ENCODE results near the gene ATR.
"Not testable (repeated sequence)": the region's sequence is repeated elsewhere in the genome, so short reads cannot be mapped to it uniquely, and the experiment has no call there.

ATR gene

GRCh38 chr3:142566096-142566495, 12.4 kb downstream of the ATR start:
- Histone ChIP-seq H3K27me3 (ENCODE audit: insufficient read depth, low read length) (no peaks in the 10 kb centered on the region), H3K9me3 (ENCODE audit: insufficient read depth, low read depth, low read length) (no peaks in the 10 kb centered on the region), H3K9ac (ENCODE audit: low read depth, low read length) (no peak overlapping the region), H3K36me3 (ENCODE audit: insufficient read depth, low read length) (peaks cover 41% of the 10 kb centered on the region), H3K4me1 (ENCODE audit: insufficient read depth, low read length) (no peaks in the 10 kb centered on the region), H3K4me3 (ENCODE audit: low read length) (no peak overlapping the region), H3K27ac (ENCODE audit: low read depth, low read length) (no peak overlapping the region)
- WGBS = 99% methylated on average over 3 of the region's 3 CpGs

- no peak overlapping the region for H3K9ac ChIP-seq (ENCODE audit: low read depth, low read length)
- H3K4me1 ChIP-seq (ENCODE audit: insufficient read depth, low read length) = no peaks in the 10 kb centered on the region
- WGBS = 100% methylated on average over 3 of the region's 4 CpGs
- no peaks in the 10 kb centered on the region for H3K9me3 ChIP-seq (ENCODE audit: insufficient read depth, low read depth, low read length)
- peaks cover 62% of the 10 kb centered on the region for H3K36me3 ChIP-seq (ENCODE audit: insufficient read depth, low read length)
- no peaks in the 10 kb centered on the region for H3K27me3 ChIP-seq (ENCODE audit: insufficient read depth, low read length)
- no peak overlapping the region for H3K4me3 ChIP-seq (ENCODE audit: low read length)
- no peak overlapping the region for H3K27ac ChIP-seq (ENCODE audit: low read depth, low read length)
Measured at GRCh38 chr3:142563496-142563997, 15.0 kb downstream of the ATR start.

- Histone ChIP-seq H3K27me3 (ENCODE audit: insufficient read depth, low read length) (no peaks in the 10 kb centered on the region), H3K9ac (ENCODE audit: low read depth, low read length) (no peak overlapping the region), H3K4me1 (ENCODE audit: insufficient read depth, low read length) (no peaks in the 10 kb centered on the region), H3K9me3 (ENCODE audit: insufficient read depth, low read depth, low read length) (no peaks in the 10 kb centered on the region), H3K36me3 (ENCODE audit: insufficient read depth, low read length) (peaks cover 82% of the 10 kb centered on the region), H3K4me3 (ENCODE audit: low read length) (no peak overlapping the region), H3K27ac (ENCODE audit: low read depth, low read length) (no peak overlapping the region)
Measured at GRCh38 chr3:142560118-142560517, 18.4 kb downstream of the ATR start.

GRCh38 chr3:142553741-142554140, 24.8 kb downstream of the ATR start:
- Histone ChIP-seq H3K27ac (ENCODE audit: low read depth, low read length) (no peak overlapping the region), H3K4me1 (ENCODE audit: insufficient read depth, low read length) (no peaks in the 10 kb centered on the region), H3K9me3 (ENCODE audit: insufficient read depth, low read depth, low read length) (no peaks in the 10 kb centered on the region), H3K27me3 (ENCODE audit: insufficient read depth, low read length) (no peaks in the 10 kb centered on the region), H3K36me3 (ENCODE audit: insufficient read depth, low read length) (peaks cover 81% of the 10 kb centered on the region), H3K4me3 (ENCODE audit: low read length) (no peak overlapping the region), H3K9ac (ENCODE audit: low read depth, low read length) (no peak overlapping the region)
- 92% methylated on average over 1 of the region's 1 CpG for WGBS

GRCh38 chr3:142552579-142552978, 26.0 kb downstream of the ATR start:
- H3K4me1 ChIP-seq (ENCODE audit: insufficient read depth, low read length); H3K27me3 ChIP-seq (ENCODE audit: insufficient read depth, low read length); H3K27ac ChIP-seq (ENCODE audit: low read depth, low read length); H3K4me3 ChIP-seq (ENCODE audit: low read length); H3K9me3 ChIP-seq (ENCODE audit: insufficient read depth, low read depth, low read length); H3K9ac ChIP-seq (ENCODE audit: low read depth, low read length): not testable (repeated sequence)
- peaks cover 76% of the 10 kb centered on the region for H3K36me3 ChIP-seq (ENCODE audit: insufficient read depth, low read length)
- 100% methylated on average over 1 of the region's 1 CpG for WGBS

GRCh38 chr3:142549986-142550385, 28.5 kb downstream of the ATR start:
- H3K4me1 ChIP-seq (ENCODE audit: insufficient read depth, low read length) = no peaks in the 10 kb centered on the region
- H3K9me3 ChIP-seq (ENCODE audit: insufficient read depth, low read depth, low read length) = no peaks in the 10 kb centered on the region
- peaks cover 74% of the 10 kb centered on the region for H3K36me3 ChIP-seq (ENCODE audit: insufficient read depth, low read length)
- no peaks in the 10 kb centered on the region for H3K27me3 ChIP-seq (ENCODE audit: insufficient read depth, low read length)
- H3K9ac ChIP-seq (ENCODE audit: low read depth, low read length) = no peak overlapping the region
- 95% methylated on average over 7 of the region's 7 CpGs for WGBS
- no peak overlapping the region for H3K27ac ChIP-seq (ENCODE audit: low read depth, low read length)
- H3K4me3 ChIP-seq (ENCODE audit: low read length) = no peak overlapping the region

GRCh38 chr3:142543307-142543706, 35.2 kb downstream of the ATR start:
- Histone ChIP-seq H3K27ac (ENCODE audit: low read depth, low read length) (no peak overlapping the region), H3K4me1 (ENCODE audit: insufficient read depth, low read length) (no peaks in the 10 kb centered on the region), H3K9ac (ENCODE audit: low read depth, low read length) (no peak overlapping the region), H3K4me3 (ENCODE audit: low read length) (no peak overlapping the region), H3K27me3 (ENCODE audit: insufficient read depth, low read length) (no peaks in the 10 kb centered on the region), H3K9me3 (ENCODE audit: insufficient read depth, low read depth, low read length) (no peaks in the 10 kb centered on the region), H3K36me3 (ENCODE audit: insufficient read depth, low read length) (peaks cover 36% of the 10 kb centered on the region)
- 90% methylated on average over 5 of the region's 5 CpGs for WGBS

GRCh38 chr3:142542054-142542453, 36.5 kb downstream of the ATR start:
- 89% methylated on average over 2 of the region's 2 CpGs for WGBS
- no peaks in the 10 kb centered on the region for H3K27me3 ChIP-seq (ENCODE audit: insufficient read depth, low read length)
- no peak overlapping the region for H3K27ac ChIP-seq (ENCODE audit: low read depth, low read length)
- no peak overlapping the region for H3K9ac ChIP-seq (ENCODE audit: low read depth, low read length)
- no peaks in the 10 kb centered on the region for H3K9me3 ChIP-seq (ENCODE audit: insufficient read depth, low read depth, low read length)
- peaks cover 30% of the 10 kb centered on the region; the same call in 1 of the 2 replicates for H3K36me3 ChIP-seq (ENCODE audit: insufficient read depth, low read length)
- no peak overlapping the region for H3K4me3 ChIP-seq (ENCODE audit: low read length)
- H3K4me1 ChIP-seq (ENCODE audit: insufficient read depth, low read length) = no peaks in the 10 kb centered on the region

- Histone ChIP-seq H3K27me3 (ENCODE audit: insufficient read depth, low read length) (no peaks in the 10 kb centered on the region), H3K9me3 (ENCODE audit: insufficient read depth, low read depth, low read length) (no peaks in the 10 kb centered on the region), H3K36me3 (ENCODE audit: insufficient read depth, low read length) (peaks cover 62% of the 10 kb centered on the region), H3K4me1 (ENCODE audit: insufficient read depth, low read length) (no peaks in the 10 kb centered on the region), H3K27ac (ENCODE audit: low read depth, low read length) (no peak overlapping the region), H3K9ac (ENCODE audit: low read depth, low read length) (no peak overlapping the region), H3K4me3 (ENCODE audit: low read length) (no peak overlapping the region)
- WGBS = 95% methylated on average over 3 of the region's 3 CpGs
Measured at GRCh38 chr3:142536519-142536918, 42.0 kb downstream of the ATR start.

GRCh38 chr3:142534543-142534942, 44.0 kb downstream of the ATR start:
- Histone ChIP-seq H3K27me3 (ENCODE audit: insufficient read depth, low read length) (no peaks in the 10 kb centered on the region), H3K9ac (ENCODE audit: low read depth, low read length) (no peak overlapping the region), H3K27ac (ENCODE audit: low read depth, low read length) (no peak overlapping the region), H3K4me3 (ENCODE audit: low read length) (no peak overlapping the region), H3K4me1 (ENCODE audit: insufficient read depth, low read length) (no peaks in the 10 kb centered on the region), H3K36me3 (ENCODE audit: insufficient read depth, low read length) (peaks cover 57% of the 10 kb centered on the region), H3K9me3 (ENCODE audit: insufficient read depth, low read depth, low read length) (no peaks in the 10 kb centered on the region)
- 100% methylated on average over 1 of the region's 2 CpGs for WGBS

- Histone ChIP-seq H3K9ac (ENCODE audit: low read depth, low read length) (no peak overlapping the region), H3K9me3 (ENCODE audit: insufficient read depth, low read depth, low read length) (no peaks in the 10 kb centered on the region), H3K4me1 (ENCODE audit: insufficient read depth, low read length) (no peaks in the 10 kb centered on the region), H3K36me3 (ENCODE audit: insufficient read depth, low read length) (peaks cover 34% of the 10 kb centered on the region), H3K27me3 (ENCODE audit: insufficient read depth, low read length) (no peaks in the 10 kb centered on the region), H3K4me3 (ENCODE audit: low read length) (no peak overlapping the region), H3K27ac (ENCODE audit: low read depth, low read length) (no peak overlapping the region)
- WGBS = 88% methylated on average over 1 of the region's 1 CpG
Measured at GRCh38 chr3:142530296-142530695, 48.2 kb downstream of the ATR start.

GRCh38 chr3:142523921-142524566, 54.5 kb downstream of the ATR start:
- Histone ChIP-seq H3K9me3 (ENCODE audit: insufficient read depth, low read depth, low read length) (0 out of 2 replicates have a peak, but pooled peaks cover 3% of the 10 kb centered on the region), H3K27ac (ENCODE audit: low read depth, low read length) (no peak overlapping the region), H3K36me3 (ENCODE audit: insufficient read depth, low read length) (peaks cover 36% of the 10 kb centered on the region), H3K9ac (ENCODE audit: low read depth, low read length) (no peak overlapping the region), H3K4me3 (ENCODE audit: low read length) (no peak overlapping the region), H3K27me3 (ENCODE audit: insufficient read depth, low read length) (no peaks in the 10 kb centered on the region), H3K4me1 (ENCODE audit: insufficient read depth, low read length) (no peaks in the 10 kb centered on the region)
- WGBS = 86% methylated on average over 3 of the region's 4 CpGs
